Uterus (tissue), 2 donors: ENCODE measurements around the gene KIF11.

Experiments
- POLR2A ChIP-seq, 2 donors: fragments of 450-650 bp; IDR thresholded peaks; one replicate each; pipeline ENCODE4 v1.6.1; 2016; ENCODE audit warnings: antibody characterized with exemption in 2 of 2, mild to moderate bottlenecking in 1 of 2, moderate library complexity in 1 of 2
- TF ChIP-seq, protein P1 (sequence below), 4 experiments: fragments of 200-600 bp in 2 of 4; fragments of 450-650 bp in 2 of 4; sonication (generic) in 2 of 4; IDR thresholded peaks; one replicate each; pipeline ENCODE4 v1.5.1; 2016 to 2019; ENCODE audit warnings: antibody characterized with exemption in 4 of 4, mild to moderate bottlenecking in 2 of 4, moderate library complexity in 1 of 4

DNA sequence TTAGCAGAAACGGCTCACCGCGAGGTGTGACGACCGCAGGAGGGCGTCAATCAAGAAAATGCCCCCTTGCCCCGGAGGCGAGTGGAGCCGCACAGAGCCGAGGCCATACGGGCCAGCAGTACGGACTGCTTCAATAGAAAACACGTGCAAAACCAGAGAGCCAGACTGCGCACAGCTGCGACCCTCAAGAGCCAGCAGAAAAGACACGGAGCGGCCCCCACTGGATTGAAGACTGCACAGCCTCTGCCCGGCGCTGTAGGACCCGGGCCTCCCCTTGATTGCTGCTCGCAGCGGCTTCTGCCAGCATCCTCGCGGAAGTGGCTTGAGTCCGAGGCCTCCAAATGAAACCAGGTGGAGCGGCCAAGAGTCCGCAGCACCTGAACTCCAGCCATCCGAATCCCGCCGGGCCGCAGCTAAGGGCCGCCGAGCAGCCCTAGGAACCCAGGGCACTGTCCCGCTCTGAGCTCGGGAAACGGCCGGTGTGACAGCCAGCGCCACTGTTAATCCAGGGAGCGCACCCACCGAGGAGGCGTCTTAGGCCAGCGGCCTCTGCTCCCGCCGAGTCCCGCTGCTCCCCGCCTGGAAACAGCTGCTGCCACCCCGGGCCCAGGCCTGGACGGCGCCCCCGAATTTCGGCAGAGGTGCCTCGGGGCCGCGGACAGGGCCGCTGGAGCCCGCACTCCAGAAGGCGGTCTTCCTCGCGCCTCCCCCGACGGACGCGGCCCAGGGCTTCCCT lies 96.2 kb downstream of the KIF11 start:
- TF ChIP-seq, protein P1, sequence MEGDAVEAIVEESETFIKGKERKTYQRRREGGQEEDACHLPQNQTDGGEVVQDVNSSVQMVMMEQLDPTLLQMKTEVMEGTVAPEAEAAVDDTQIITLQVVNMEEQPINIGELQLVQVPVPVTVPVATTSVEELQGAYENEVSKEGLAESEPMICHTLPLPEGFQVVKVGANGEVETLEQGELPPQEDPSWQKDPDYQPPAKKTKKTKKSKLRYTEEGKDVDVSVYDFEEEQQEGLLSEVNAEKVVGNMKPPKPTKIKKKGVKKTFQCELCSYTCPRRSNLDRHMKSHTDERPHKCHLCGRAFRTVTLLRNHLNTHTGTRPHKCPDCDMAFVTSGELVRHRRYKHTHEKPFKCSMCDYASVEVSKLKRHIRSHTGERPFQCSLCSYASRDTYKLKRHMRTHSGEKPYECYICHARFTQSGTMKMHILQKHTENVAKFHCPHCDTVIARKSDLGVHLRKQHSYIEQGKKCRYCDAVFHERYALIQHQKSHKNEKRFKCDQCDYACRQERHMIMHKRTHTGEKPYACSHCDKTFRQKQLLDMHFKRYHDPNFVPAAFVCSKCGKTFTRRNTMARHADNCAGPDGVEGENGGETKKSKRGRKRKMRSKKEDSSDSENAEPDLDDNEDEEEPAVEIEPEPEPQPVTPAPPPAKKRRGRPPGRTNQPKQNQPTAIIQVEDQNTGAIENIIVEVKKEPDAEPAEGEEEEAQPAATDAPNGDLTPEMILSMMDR (IDR thresholded peaks at IDR 0.05) = no peak
- TF ChIP-seq POLR2A (IDR thresholded peaks at IDR 0.05) = no peak
